ENCODE measurements around the gene PKNOX2.

GRCh38 chr11:125468852-125469251 is 304.3 kb downstream of the PKNOX2 start:
- TF ChIP-seq CTCF (IDR thresholded peaks at IDR 0.05) (no peak), POLR2AphosphoS5 (IDR thresholded peaks at IDR 0.05) (no peak)

All from gastroesophageal sphincter (tissue), 3 donors.